Stromal cell of bone marrow (primary cell): ENCODE results near the gene RASAL2.
A peak's percentile ranks its signal among the peaks of the same experiment; 100 is the strongest.

ENCODE experiments used
- DNase-seq: peaks from one replicate; pipeline ENCODE4 v3.0.0-alpha.2; 2012; ENCODE audit warnings: low read depth

The RASAL2 gene

GRCh38 chr1:178093951-178094738, at the start of gene RASAL2:
TSS of gene RASAL2 (plus strand) at chr1:178094104. CDS start at chr1:178094493, 389 bp downstream.
- no peak for DNase-seq

- DNase-seq, result no peak
Measured at GRCh38 chr1:178046591-178047270, 47.2 kb upstream of the RASAL2 start.

GRCh38 chr1:178047403-178048093, 46.4 kb upstream of the RASAL2 start:
- DNase-seq, result no peak

GRCh38 chr1:178048426-178048825, 45.5 kb upstream of the RASAL2 start:
- no peak for DNase-seq

- no peak for DNase-seq
Measured at GRCh38 chr1:178048883-178049282, 45.0 kb upstream of the RASAL2 start.

- DNase-seq, result no peak
Measured at GRCh38 chr1:178050084-178050483, 43.8 kb upstream of the RASAL2 start.

- DNase-seq, result no peak
Measured at GRCh38 chr1:178051071-178051470, 42.8 kb upstream of the RASAL2 start.

GRCh38 chr1:178052650-178053461, 41.0 kb upstream of the RASAL2 start:
- no peak for DNase-seq

- DNase-seq, result no peak
Measured at GRCh38 chr1:178055093-178055492, 38.8 kb upstream of the RASAL2 start.

- no peak for DNase-seq
Measured at GRCh38 chr1:178055779-178056471, 38.0 kb upstream of the RASAL2 start.

- no peak for DNase-seq
Measured at GRCh38 chr1:178057141-178057765, 36.7 kb upstream of the RASAL2 start.

GRCh38 chr1:178057912-178058534, 35.9 kb upstream of the RASAL2 start:
- DNase-seq, result no peak

GRCh38 chr1:178060789-178061556, 32.9 kb upstream of the RASAL2 start:
- DNase-seq, result peak; percentile 76

GRCh38 chr1:178061620-178062019, 32.3 kb upstream of the RASAL2 start:
- no peak for DNase-seq

- DNase-seq, result no peak
Measured at GRCh38 chr1:178064191-178064821, 29.6 kb upstream of the RASAL2 start.

GRCh38 chr1:178065250-178065649, 28.7 kb upstream of the RASAL2 start:
- DNase-seq, result no peak

- DNase-seq, result no peak
Measured at GRCh38 chr1:178066296-178066907, 27.5 kb upstream of the RASAL2 start.

- no peak for DNase-seq
Measured at GRCh38 chr1:178066908-178067614, 26.8 kb upstream of the RASAL2 start.
